Fibroblast of skin of scalp (primary cell): ENCODE data around the gene FGF7.
"Not testable (repeated sequence)": the region's sequence is repeated elsewhere in the genome, so short reads cannot be mapped to it uniquely, and the experiment has no call there.

Experiments used
- DNase-seq: peaks from one replicate; pipeline ENCODE4 v3.0.0-alpha.2; 2013

Gene FGF7

DNA sequence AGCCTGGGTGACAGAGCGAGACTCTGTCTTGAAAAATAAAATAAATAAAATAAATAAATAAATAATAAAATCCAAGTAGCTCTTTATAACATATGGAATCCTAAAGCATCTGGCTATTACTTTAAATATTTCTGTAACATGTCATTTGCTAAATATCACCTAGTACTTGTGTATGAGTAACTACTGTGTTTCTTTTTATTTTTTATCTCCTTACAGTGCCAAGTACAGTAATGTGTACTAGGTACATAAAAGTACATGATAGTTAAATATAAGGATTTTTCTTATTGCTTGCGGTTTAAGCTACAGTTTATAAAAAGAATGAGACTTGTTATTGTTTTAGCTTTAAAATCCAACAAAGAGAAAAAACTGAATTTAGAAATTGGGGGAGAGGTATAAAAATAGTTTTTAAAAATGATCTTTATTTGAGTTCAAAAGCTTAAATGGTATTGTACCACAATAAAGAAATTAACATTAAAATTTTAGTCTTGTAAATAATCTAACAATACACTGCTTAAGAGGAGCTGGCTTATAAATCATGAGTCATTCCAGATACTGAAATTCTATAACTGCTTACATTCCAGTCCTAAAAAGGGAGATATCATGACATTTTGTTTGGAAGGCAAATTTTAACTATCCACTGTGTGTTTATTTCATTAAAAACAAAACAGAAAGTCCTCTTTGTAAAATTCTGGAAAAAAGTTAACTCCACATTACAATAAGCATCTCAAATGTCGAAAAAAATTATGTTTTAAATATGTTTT lies 73.1 kb downstream of the FGF7 start:
- peak; percentile 43 for DNase-seq

DNA sequence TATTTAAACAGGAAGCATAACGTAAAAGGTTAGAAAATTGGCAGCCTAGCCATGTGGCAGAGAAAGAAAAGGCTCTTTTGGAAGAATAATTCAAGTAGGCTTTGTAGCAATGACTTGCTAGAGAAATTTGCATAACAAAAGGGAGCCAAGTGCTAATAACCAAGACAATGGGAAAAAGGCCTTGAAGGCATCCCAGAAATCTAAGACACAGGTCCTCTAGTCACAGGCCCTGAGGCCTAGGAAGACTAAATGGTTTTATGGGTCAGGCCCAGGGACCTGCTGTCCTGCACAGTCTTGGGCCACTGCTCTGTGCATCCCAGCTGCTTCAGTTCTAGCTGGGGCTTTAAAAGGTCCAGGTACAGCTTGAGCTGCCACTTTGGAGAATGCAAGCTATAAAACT lies 78.5 kb downstream of the FGF7 start:
- no peak for DNase-seq

DNA sequence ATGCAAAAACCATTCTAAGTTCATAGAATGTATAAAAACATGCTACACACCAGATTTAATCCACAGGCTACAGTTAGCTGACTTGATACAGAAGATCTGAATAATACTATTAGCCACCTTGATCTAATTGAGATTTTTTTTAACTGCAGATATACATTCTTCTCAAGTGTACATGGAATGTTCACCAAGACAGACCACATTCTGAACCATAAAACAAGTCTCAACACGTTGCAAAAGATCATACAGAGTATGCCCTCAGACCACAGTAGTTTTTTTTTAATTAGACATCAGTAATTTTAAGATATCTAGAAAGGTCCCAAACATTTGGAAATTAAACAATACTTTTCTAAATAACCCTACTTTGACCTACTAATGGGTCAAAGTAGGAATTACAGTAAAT lies 83.3 kb downstream of the FGF7 start:
- DNase-seq = no peak

DNA sequence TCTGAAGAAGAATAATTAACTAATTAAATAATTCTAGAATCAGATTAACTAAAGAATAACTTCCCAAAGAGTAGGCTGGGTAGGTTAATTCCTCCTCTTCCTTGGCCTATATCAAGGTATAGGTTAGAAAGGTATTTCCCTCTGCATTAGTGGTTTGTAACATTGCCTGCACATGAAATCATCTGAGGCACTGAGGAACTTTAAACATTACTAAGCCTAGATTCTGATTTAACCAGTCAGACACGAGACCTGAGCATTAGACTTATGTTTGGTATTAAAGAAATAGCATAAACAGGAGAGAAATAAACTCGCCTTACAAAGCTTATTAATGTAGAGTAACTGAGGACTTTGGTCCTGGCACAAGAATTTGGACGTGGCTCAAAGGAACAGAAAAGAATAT lies 84.2 kb downstream of the FGF7 start:
- no peak for DNase-seq

DNA sequence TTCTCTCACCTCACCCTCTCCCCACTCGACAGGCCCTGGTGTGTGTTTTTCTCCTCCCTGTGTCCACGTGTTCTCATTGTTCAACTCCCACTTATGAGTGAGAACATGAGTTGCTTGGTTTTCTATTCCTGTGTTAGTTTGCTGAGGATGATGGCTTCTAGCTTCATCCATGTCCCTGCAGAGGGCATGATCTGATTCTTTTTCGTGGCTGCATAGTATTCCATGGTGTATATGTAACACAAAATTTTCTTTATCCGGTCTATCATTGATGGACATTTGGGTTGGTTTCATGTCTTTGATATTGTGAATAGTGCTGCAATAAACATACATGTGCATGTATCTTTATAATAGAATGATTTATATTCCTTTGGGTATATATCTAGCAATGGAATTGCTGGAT lies 89.7 kb downstream of the FGF7 start:
- not testable (repeated sequence) for DNase-seq

DNA sequence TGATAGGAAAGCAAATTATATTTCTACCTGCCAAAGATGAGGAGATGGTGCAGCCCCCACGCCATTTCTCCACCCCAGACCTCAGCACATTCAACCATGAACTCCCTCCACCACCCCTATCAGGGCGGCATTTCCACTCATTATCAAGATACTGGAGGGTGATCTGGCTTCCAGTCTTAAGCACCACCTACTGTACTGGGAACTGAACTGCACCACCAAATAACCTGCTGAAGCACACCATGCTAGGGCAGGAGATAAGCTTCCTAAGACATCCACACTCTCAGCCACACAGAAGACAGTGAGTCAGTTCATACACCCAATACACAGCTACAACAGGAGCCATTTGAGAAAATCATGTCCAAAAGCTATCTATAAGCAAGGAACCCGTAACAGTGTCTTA lies 98.8 kb downstream of the FGF7 start:
- DNase-seq = no peak

DNA sequence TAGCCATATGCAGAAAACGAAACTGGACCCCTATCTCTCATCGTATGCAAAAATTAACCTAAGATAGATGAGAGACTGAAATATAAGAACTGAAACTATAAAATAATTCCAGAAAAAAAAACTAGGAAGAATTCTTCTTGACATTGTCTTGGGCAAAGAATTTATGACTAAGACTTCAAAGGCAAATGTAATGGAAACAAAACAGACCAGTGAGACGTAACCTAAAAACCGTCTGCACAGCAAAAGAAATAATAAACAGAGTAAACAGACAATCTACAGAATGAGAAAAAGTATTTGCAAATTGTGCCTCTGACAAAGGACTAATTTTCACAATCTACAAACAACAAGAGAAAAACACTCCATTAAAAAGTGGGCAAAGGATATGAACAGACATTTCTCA lies 105.2 kb downstream of the FGF7 start:
- no peak for DNase-seq

DNA sequence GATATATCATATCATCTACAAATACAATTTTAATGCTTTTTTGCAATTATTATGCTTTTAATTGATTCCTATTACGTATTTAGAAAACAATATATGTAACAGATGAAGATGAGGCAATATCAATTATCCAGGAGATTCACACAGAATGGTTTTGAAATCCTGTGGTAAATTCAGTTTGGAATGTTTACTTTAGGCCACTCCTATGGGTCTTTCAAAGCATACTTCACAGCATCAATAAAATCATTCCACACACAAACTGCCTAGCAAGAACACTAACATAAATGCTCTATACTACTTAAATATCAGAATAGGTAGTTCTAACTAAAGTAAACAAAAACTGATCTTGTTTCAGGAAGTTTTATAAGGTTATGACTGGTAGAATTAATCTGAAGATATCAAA lies 107.0 kb downstream of the FGF7 start:
- DNase-seq = peak; percentile 14
